HUES6 (cell line): ENCODE data around the gene TNFRSF11A.

Experiments used
- H3K27ac ChIP-seq: 2 replicates; pipeline ENCODE4 v1.7.0; 2013; ENCODE audit warnings: low read depth, mild to moderate bottlenecking, low read length, inconsistent platforms
- H3K27me3 ChIP-seq: 2 replicates; pipeline ENCODE4 v1.6.1; 2013; ENCODE audit warnings: low read length; ENCODE audit not compliant: control insufficient read depth, insufficient read depth
- H3K36me3 ChIP-seq: 2 replicates; pipeline ENCODE4 v1.6.1; 2013; ENCODE audit warnings: low read length; ENCODE audit not compliant: control insufficient read depth, insufficient read depth
- H3K4me1 ChIP-seq: 2 replicates; pipeline ENCODE4 v1.6.1; 2013; ENCODE audit warnings: low read length; ENCODE audit not compliant: control insufficient read depth, insufficient read depth
- H3K4me3 ChIP-seq: 2 replicates; pipeline ENCODE4 v1.5.1; 2013; ENCODE audit warnings: low read depth, low read length
- H3K9ac ChIP-seq: one replicate; pipeline ENCODE4 v1.6.1; 2013; ENCODE audit warnings: mild to moderate bottlenecking, low read length
- H3K9me3 ChIP-seq: 2 replicates; pipeline ENCODE4 v1.6.1; 2013; ENCODE audit warnings: low read depth, low read length; ENCODE audit not compliant: control insufficient read depth, insufficient read depth

TNFRSF11A gene

GRCh38 chr18:62326646-62327348 is 1.7 kb downstream of the TNFRSF11A start:
- Histone ChIP-seq H3K36me3 (no peaks in the 10 kb centered on the region), H3K27me3 (peaks cover 64% of the 10 kb centered on the region), H3K27ac (no peak overlapping the region), H3K9me3 (no peaks in the 10 kb centered on the region), H3K4me1 (peaks cover 45% of the 10 kb centered on the region), H3K9ac (no peak overlapping the region), H3K4me3 (peak overlapping the region; percentile 62)

- Histone ChIP-seq H3K27ac (no peak overlapping the region), H3K9ac (no peak overlapping the region)
These were observed 2.9 kb downstream of the TNFRSF11A start for GRCh38 chr18:62327977-62328376.

DNA sequence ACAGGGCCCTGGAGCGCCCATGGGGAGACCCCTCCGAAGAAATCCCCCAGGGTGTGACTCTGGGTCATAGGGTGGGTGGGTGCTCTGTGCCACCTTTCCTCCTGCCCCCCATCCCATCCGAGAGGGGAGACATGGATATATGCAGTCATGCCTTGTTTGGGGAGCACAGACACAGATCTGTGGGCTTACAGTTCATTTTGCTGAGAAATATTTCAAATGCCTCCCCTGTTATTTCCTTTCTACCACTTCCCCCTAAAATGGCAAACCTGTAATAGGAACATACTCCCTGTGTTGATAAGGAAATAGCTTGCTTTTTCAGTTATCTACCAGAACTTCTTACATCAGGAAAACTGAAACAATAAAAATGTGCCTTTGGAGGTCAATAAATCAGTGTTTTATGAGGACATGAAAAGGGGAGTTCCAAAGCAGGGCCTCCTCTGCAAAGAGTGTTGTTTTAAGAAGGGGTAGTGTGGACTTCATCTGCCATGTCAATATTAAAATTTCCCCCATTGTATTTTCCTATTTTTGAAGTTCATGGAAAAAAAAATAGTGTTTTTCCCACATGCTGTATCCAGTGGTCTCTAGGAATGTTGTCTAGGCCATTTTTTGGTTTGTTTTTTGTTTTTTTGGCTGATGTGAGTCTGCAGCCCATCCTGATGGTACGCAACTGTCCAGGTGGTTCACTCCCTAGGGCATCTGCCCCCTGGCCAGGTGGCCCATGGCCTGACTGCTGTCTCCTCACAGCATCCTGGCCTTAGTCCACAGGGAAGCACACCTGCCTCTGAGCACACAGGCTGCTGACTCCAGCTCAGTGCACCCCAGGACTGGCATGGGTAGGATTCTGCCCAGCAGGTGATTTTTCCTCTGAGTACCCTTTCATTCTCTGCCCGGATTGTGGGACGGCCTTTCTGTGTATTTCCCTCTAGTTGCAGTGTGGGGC is 3.7 kb downstream of the TNFRSF11A start:
- Histone ChIP-seq H3K9ac (no peak overlapping the region), H3K4me3 (no peak overlapping the region), H3K4me1 (peaks cover 33% of the 10 kb centered on the region), H3K27me3 (peaks cover 50% of the 10 kb centered on the region), H3K36me3 (no peaks in the 10 kb centered on the region), H3K9me3 (no peaks in the 10 kb centered on the region), H3K27ac (no peak overlapping the region)

More at GRCh38 chr18:62327977-62328376, 2.9 kb downstream of the TNFRSF11A start:
- Histone ChIP-seq H3K4me1 (peaks cover 42% of the 10 kb centered on the region), H3K9me3 (no peaks in the 10 kb centered on the region), H3K36me3 (no peaks in the 10 kb centered on the region), H3K27me3 (peaks cover 57% of the 10 kb centered on the region), H3K4me3 (no peak overlapping the region)

- no peak overlapping the region for H3K9ac ChIP-seq
- H3K4me1 ChIP-seq = peaks cover 25% of the 10 kb centered on the region
- H3K27me3 ChIP-seq = peaks cover 40% of the 10 kb centered on the region
- no peak overlapping the region for H3K27ac ChIP-seq
- no peak overlapping the region for H3K4me3 ChIP-seq
- H3K36me3 ChIP-seq = no peaks in the 10 kb centered on the region
- no peaks in the 10 kb centered on the region for H3K9me3 ChIP-seq
These were observed 4.8 kb downstream of the TNFRSF11A start for GRCh38 chr18:62329691-62330454.

DNA sequence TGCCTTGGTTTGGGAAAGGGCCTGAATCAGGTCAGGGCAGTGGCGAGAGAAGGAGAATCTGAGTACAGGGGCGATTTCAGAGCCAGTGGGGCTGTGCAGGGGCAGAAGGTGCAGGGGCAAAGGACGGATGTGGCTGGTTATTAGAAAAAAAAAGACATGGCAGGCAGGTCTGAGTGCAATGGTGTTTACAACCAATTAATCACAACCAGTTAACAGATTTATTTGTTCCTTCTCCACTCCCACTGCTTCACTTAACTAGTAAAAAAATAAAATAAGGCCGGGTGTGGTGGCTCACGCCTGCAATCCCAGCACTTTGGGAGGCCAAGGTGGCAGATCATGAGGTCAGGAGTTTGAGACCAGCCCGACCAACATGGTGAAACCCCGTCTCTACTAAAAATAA is 5.5 kb downstream of the TNFRSF11A start:
- H3K9ac ChIP-seq = no peak overlapping the region
- H3K4me3 ChIP-seq = no peak overlapping the region
- peaks cover 25% of the 10 kb centered on the region for H3K4me1 ChIP-seq
- H3K36me3 ChIP-seq = no peaks in the 10 kb centered on the region
- H3K27ac ChIP-seq = no peak overlapping the region
- peaks cover 35% of the 10 kb centered on the region for H3K27me3 ChIP-seq
- H3K9me3 ChIP-seq = no peaks in the 10 kb centered on the region

- Histone ChIP-seq H3K27me3 (peaks cover 23% of the 10 kb centered on the region), H3K36me3 (no peaks in the 10 kb centered on the region), H3K9ac (no peak overlapping the region), H3K9me3 (no peaks in the 10 kb centered on the region), H3K4me3 (no peak overlapping the region), H3K27ac (no peak overlapping the region), H3K4me1 (peaks cover 18% of the 10 kb centered on the region)
These were observed 6.7 kb downstream of the TNFRSF11A start for GRCh38 chr18:62331581-62332356.

GRCh38 chr18:62332431-62332830 is 7.3 kb downstream of the TNFRSF11A start:
- no peaks in the 10 kb centered on the region for H3K36me3 ChIP-seq
- H3K9me3 ChIP-seq = no peaks in the 10 kb centered on the region
- peaks cover 17% of the 10 kb centered on the region for H3K27me3 ChIP-seq
- H3K4me3 ChIP-seq = no peak overlapping the region
- H3K4me1 ChIP-seq = peaks cover 16% of the 10 kb centered on the region
- H3K27ac ChIP-seq = no peak overlapping the region
- H3K9ac ChIP-seq = no peak overlapping the region

- H3K9ac ChIP-seq = no peak overlapping the region
- H3K27ac ChIP-seq = no peak overlapping the region
- H3K36me3 ChIP-seq = no peaks in the 10 kb centered on the region
- H3K4me1 ChIP-seq = peaks cover 17% of the 10 kb centered on the region
- no peaks in the 10 kb centered on the region for H3K9me3 ChIP-seq
- no peak overlapping the region for H3K4me3 ChIP-seq
- peaks cover 11% of the 10 kb centered on the region; the same call in 1 of the 2 replicates for H3K27me3 ChIP-seq
These were observed 8.0 kb downstream of the TNFRSF11A start for GRCh38 chr18:62332964-62333695.

DNA sequence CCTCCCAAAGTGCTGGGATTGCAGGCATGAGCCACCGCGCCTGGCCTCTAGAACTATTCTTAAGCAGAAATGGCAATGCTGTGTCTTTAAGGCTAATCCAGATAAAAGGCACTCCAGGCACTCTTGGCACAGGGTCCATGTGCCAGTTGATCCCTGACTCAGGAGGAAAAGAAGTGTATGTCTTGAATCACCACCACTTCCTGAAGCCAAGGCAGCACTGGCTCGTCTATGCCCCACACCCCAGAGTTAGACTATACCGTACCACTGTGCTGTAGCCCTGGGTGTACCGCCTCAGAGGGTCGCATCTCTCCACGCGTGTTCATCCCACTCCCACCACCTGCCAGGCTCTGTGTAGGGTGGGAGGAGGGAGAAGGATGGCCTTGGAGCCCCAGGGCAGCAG is 9.0 kb downstream of the TNFRSF11A start:
- Histone ChIP-seq H3K9ac (no peak overlapping the region), H3K4me3 (no peak overlapping the region), H3K9me3 (no peaks in the 10 kb centered on the region), H3K27ac (no peak overlapping the region), H3K27me3 (peaks cover 3% of the 10 kb centered on the region; the same call in 1 of the 2 replicates), H3K4me1 (peaks cover 25% of the 10 kb centered on the region), H3K36me3 (no peaks in the 10 kb centered on the region)

DNA sequence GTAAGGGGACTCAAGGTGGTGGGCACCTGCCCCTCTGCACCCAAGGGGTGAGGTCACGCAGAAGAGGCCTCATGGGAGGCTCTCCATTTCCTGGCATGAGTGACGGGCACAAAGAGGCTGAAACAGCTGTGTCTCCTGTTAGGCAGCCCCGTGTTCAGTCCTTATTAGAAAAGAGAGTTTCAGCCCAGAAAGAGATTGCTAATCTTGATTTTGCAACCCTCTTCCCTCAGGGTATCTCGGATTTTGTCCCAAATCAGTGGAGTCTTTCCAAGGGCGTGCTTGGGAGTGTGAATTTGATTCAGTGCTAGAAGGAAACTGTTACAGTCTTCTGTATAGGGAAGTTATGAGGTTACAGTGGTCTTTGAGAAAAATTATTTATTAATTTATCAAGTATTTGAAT is 10.4 kb downstream of the TNFRSF11A start:
- H3K36me3 ChIP-seq = no peaks in the 10 kb centered on the region
- no peaks in the 10 kb centered on the region for H3K27me3 ChIP-seq
- peaks cover 19% of the 10 kb centered on the region for H3K4me1 ChIP-seq
- no peaks in the 10 kb centered on the region for H3K9me3 ChIP-seq
- H3K4me3 ChIP-seq = no peak overlapping the region
- no peak overlapping the region for H3K9ac ChIP-seq
- H3K27ac ChIP-seq = no peak overlapping the region
